ENCODE data around the gene CXorf65.

GRCh38 chrX:71154641-71155040 lies 48.1 kb upstream of the CXorf65 start:
- TF ChIP-seq CTCF (conservative IDR thresholded peaks at IDR 0.05; ENCODE audit: low read depth, low read length) = no peak
- TF ChIP-seq EZH2 (IDR thresholded peaks at IDR 0.05; ENCODE audit: borderline replicate concordance, low read depth, low read length, poor library complexity, severe bottlenecking) = no peak

Measured in A673 (cell line).